SK-N-MC (cell line): ENCODE results near the gene SNRPD1.
"Not testable (repeated sequence)": the region's sequence is repeated elsewhere in the genome, so short reads cannot be mapped to it uniquely, and the experiment has no call there.

Experiments
- EZH2 ChIP-seq: fragments of 200-600 bp; sonication (generic); IDR thresholded peaks from one replicate; pipeline ENCODE4 v1.6.1; 2017; ENCODE audit warnings: antibody characterized with exemption
- POLR2AphosphoS5 ChIP-seq: IDR thresholded peaks from 2 replicates; pipeline ENCODE4 v1.6.1; 2012; ENCODE audit warnings: mild to moderate bottlenecking, low read depth, low read length, borderline replicate concordance

DNA sequence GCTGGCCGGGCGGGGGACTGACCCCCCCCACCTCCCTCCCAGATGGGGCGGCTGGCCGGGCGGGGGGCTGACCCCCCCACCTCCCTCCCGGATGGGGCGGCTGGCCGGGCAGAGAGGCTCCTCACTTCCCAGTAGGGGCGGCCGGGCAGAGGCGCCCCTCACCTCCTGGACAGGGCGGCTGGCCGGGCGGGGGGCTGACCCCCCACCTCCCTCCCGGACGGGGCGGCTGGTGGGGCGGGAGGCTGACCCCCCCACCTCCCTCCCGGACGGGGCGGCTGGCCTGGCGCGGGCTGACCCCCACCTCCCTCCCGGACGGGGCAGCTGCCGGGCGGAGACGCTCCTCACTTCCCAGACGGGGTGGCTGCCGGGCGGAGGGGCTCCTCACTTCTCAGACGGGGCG lies 19.8 kb upstream of the SNRPD1 start:
- TF ChIP-seq EZH2, POLR2AphosphoS5: not testable (repeated sequence)
